Stimulated activated CD4-positive, alpha-beta T cell treated with anti-CD3 and anti-CD28 coated beads, Interleukin-15, amount 100 ng/mL, for 48 hours (primary cell): ENCODE results near the gene KCNMA1.
"Not testable (repeated sequence)": the region's sequence is repeated elsewhere in the genome, so short reads cannot be mapped to it uniquely, and the experiment has no call there.

Experiments
- DNase-seq, 2 donors: peaks; one replicate each; pipeline ENCODE4 v3.0.0-alpha.2; 2020; ENCODE audit warnings: low read depth in 2 of 2

The KCNMA1 gene

DNA sequence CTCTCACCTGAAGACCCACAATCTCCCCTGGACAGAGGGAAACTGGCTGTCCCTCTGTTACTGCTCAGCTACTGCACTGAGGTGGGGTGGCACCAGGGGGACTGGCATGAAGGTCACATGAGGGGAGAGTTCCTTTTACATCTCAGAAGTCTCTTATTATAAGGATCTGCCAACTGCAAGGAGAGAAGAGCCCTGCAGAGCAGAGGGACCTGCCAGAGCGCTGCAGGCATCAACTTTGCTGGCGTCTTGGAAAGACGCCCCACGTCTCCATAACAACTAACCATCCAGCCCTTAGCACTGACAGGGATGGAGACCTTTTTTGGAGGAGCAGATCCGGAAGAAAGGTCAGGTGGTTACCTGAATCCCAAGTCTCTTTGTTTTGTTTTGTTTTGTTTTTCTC is 218.6 kb downstream of the KCNMA1 start:
- DNase-seq: no peak

DNA sequence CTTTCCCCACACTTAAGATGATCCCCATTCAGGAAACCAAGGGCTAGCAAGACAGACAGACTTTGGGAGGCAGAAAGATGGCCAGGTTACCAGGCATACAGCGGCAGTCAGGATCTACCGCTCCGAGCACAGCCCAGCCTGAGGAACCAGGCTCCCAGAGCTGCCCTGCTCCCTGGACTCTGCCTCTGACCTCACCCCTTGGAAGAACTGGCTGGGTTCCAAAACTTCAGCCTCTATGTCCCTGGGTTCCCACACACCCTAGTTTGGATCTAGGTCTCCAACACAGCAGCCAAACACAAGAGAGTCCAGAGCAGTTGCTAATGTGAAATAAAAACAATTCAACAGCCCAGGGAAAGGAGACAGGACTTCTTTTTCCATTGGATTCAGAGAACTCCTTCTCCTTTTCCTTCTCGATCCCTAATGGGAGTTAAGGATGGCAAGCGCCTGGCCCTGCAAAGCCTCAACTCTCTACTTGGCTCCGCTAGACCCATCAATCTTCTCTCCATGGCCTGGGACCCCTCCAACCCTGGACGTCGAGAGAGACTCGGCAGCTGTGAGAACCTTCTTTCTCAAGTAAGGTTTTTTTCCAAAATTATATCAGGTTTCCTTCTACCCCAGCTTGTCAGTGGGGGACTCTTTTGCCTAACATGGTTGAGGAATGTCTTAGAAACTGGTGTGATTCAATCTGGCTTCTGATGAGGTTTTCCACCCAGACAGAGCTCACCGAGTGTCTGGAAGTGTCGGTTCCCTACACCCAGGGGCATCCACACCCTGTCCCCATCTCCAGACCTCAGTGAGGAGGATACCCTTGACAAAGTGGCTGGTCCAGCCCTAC is 219.6 kb downstream of the KCNMA1 start:
- no peak for DNase-seq

DNA sequence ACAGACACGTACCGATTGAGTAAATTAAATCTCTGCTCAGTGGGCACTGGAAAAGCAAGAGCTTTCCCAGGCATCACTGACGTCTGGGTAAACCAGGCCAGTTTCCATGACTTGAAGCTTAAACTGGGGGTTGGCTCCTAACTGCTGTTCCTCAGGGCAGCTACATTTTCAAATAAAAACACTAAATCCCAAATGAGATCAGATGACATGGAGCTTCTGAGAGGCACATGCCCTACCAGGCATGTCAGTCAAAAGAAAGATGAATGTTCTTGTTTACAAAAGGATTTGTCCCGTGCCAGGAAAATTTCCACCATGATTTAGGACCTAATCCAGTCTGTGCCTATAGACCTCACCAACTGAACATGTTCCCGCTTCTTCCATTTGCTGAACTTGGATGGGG is 220.2 kb downstream of the KCNMA1 start:
- no peak for DNase-seq

DNA sequence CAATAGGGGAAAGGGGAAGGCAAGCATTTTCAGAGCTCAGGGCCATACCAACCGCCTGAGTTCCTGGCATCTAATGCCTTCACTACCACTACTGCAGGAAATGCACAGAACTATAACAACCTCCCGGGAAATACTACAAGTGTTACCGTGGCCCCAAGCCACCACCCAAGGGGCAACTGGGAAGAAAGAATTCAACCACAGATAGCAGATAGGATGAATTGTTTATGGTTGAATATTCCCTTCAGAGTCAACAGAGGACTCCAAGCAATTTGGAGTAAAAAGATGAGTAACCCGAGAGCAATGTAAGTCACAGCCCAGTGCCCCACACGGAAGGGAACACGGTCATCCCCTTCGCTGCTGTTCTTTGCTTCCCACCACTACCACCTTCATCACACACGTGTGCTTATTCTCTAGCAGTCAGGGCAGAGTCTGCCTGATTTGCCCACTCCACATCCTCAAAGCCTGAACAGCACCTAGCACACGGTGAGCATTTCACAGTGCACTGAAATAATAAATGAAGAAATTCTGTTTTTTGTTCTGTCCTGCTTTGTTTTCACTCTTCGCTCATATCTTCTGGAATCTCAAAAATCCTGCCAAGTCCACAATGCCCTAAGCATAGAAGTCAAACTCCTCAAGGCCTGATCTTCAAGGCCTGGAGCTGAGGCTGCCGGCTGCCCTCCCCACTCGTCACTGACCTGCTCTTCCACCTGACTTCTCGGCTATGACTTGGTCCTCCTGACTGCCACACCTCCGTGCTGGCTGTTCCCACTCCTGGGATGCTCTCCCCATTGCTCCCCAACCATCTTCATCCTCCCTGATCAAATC is 221.1 kb downstream of the KCNMA1 start:
- no peak for DNase-seq

DNA sequence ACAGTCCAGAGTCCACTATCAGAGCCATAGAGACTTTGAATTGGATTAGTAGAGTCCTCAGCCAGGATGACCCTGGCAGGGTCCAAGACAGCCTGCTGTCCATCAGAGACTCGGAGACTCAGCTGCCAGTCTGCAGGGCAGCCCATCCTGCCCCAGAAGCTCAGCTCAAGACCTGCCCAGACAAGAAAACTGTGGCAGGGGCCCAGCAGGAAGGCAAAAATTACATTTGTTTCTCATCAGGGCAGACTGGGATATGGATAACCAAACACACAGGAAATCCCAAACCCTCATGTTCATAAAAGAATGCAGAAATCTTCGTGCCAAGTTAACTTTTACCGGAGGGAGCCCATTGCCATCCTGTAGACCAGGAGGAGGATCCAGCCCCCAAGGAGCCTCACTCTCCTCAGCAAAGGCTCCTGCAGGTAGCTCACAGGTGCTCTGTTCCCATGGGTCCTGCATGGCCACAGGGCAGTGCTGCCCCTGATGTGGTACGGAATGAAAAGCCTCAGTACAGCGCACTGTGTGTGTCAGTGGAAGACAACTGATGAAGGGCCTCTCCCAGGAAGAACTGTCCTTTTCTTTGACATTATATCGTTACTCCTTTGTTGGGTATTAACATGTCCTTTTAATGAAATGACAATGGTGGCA is 222.2 kb downstream of the KCNMA1 start:
- DNase-seq: no peak

DNA sequence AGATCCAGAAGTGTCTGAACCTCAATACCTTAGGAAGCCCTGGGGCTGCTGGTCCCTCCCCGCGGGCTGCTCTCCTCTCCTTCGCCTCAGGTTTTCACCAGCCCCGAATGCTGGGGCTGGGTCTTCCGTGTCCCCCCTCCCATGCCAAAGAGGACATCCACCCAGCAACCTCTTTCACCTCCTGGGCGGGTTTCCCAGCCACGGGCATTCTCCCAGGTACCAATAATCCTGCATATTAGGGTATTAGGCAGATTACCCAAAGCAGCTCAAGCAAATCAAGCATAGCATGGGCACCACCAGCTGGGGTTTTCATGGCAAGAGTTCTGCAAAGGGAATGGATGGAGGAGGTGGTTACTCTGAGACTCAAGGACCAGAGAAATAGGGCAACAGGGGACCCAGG is 224.4 kb downstream of the KCNMA1 start:
- DNase-seq: no peak

DNA sequence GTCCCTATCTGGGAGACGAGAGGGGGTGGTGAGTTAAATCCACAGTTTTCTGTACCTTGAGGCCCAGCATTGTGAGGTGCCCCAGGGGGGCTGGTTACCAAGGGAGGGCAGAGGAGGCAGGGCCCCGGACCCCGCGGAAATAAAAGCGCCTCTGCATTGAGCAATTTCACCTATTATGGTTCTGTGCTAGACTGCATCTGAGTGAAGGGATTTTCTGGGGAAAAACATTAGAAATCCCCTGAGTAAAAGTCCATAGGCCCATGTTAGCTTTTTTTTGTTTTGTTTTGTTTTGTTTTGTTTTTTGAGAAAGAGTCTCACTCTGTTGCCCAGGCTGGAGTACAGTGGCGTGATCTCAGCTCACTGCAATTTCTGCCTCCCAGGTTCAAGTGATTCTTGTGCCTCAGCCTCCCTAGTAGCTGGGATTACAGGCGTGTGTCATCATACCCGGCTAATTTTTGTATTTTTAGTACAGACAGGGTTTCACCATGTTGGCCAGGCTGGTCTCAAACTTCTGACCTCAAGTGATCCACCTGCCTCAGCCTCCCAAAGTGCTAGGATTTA is 225.0 kb downstream of the KCNMA1 start:
- not testable (repeated sequence) for DNase-seq

DNA sequence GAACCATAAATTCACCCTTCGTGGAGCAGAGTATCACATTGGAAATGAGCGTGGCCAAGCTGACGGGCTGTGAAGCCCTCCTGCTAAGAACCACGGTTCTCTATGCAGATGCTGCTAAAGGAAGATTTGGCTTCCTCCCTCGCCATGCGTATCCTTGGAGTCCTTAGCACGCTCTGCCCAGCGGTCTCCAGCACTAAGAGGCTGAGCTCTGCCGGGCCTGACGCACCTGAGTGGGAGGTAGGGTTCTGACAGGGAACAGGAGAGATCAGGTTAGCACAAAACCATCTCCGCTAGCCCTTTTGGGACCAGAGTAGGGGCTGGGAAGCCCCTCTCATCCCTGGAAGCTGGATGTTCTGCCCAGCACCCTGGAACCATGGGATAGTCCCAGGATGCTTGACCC is 225.8 kb downstream of the KCNMA1 start:
- DNase-seq: no peak

DNA sequence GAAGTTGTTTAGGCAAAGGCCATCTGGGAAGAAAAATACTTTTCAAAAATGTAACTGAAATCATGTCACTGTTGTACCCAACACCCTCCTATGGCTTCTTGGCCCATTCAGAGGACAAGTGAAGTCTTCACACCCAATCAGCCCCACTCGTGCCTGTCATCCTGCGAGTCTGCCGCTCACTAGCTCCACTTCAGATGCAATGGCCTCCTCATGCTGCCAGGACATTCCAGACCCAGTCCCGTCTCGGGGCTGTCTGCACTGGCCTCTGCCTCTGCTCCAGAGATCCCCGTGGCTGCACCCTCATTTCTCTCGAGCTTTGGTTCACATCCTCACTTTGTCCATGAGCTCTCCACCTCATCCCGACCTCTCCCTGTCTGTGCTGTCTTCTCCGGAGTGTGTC is 227.1 kb downstream of the KCNMA1 start:
- DNase-seq: no peak

DNA sequence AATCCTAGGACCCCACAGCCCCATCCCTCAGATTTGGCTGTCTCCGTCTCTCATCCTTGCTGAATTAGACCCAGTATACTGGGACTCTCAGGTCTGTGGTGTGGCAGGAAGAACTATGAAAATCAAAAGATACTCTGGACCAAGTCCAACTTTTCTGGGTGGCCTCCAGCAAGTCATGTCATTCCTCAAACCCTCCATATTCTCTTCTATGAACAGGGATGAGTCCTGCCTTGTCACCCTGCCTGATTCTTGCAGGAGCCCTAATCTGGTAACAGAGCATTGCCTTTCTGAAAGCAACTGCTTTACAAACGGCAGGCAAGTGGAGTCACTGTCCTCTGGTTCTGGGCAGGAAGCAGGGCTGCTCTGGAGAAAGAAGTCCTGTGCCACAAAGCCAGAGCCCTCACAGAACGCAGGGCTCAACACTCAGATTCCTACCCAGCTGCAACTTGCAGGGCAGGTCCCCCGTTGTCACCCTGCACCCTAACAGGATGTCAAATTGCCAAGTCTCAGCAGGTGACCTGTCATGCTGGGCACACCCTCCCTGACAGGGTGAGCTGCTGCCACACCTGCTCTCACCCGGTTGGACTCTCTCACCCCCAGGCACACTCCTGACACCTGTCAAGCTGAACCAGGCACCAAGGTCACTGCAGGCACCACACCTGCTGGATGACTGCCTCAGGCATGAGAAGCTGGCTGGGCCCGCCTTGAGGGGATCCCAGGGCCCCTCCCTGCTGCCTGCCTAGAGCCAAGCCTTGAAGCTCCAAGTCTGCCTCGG is 227.7 kb downstream of the KCNMA1 start:
- no peak for DNase-seq

DNA sequence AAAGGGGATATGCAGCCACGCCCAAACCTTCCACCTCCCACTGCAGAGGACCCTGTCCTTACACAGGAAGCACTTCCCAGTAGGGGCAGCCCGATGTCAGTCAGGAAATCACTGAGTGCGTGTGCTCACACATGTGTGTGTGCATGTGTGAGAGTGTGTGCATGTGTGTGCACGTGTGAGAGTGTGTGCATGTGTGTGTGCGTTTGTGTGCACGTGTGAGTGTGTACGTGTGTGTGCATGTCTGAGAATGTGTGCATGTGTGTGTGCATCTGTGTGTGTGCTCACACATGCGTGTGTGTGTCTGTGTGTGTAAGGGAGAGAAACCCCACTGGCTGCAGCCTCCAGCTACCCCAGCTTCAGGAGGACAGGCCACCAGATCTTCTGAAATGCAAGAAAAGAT is 229.3 kb downstream of the KCNMA1 start:
- no peak for DNase-seq

DNA sequence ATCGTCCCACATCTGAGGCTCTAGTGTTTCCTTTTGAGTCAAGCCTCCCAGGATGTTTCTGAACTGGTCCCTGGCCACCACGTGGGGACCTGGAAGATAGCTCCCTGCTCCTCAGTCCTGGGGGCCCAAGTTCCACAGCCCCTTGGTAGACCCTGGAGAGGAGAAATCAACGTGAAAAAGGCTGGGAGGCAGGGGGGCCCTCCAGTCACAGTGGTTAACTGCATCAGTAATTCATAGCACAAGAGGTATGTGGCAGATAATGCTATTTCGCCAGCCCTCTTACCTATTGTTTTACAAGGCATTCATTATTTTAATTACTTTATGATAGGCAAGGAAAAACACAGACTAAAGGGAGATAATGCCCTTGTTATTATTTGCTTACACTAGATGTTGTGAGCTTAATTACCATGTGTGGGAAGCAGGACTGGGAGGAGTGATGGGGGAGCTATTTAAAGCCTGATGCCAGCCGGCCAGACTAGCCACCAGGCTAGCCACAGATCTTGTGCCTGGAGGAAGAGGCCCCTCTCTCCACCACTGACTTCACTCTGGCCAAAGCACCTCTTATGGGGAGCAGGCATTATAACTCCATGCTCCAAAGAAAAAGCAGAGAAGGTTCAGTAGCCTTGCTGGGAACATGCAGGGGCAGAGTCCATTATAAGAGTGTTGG is 230.7 kb downstream of the KCNMA1 start:
- DNase-seq: no peak

DNA sequence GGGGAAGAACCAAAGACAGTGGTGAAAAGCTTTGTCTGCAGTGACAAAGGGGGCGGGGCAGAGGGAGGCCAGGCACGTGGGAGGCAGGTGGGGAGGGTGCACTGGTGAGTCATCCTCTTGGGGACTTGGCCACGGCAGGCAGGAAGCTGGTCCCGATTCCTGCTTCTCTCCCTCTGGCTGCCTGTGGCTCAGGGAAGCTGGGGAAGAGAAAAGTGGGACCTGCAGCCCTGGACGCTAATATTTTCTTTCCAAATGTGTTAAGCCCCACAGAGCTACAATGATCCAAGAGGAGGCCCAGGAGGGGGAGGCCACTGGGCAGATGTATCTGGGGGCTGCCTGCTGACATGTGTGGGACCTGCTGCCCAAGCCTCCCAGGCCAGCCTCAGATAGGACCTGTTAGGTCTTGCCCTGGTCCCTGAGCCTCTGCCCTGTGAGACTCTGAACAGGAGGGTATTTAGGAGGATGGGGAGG is 231.8 kb downstream of the KCNMA1 start:
- DNase-seq: no peak

DNA sequence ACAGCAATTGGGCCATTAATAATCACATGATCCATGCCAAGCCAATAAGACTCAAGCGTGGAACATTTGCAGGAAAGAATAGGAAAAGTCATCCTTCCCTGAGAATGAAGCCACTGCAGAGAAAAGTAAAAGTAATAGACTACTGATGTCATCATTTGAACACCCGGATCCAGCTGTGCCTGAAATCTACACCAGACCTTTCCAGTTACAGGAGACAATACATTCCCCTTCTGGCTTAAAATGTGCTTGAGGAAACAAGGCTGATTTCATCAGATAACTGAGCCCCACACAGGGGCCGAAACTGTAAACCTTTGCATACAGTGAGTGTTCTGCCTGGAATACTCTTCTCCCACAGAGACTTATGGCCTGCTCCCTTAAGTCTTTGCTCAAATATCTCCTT is 232.8 kb downstream of the KCNMA1 start:
- no peak for DNase-seq

DNA sequence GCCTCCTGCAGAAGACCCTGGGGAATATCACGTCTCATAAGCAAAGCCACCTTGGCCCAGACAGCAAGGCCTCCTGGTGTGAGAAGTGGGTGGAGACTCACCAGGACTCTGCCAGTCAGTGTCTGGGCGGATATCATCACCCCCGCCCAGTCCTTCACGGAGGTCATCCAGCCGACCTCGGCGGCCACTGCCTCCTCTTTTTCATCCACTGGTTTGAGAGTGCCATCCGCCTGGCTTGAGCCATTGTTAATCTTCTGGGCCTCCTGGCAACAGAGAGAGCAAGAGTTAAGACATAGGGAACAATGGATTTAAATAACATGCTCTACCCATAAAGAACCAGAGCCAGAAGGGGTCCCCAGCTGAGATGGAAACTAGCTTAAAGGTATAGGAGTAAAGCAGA is 233.8 kb downstream of the KCNMA1 start:
- no peak for DNase-seq

DNA sequence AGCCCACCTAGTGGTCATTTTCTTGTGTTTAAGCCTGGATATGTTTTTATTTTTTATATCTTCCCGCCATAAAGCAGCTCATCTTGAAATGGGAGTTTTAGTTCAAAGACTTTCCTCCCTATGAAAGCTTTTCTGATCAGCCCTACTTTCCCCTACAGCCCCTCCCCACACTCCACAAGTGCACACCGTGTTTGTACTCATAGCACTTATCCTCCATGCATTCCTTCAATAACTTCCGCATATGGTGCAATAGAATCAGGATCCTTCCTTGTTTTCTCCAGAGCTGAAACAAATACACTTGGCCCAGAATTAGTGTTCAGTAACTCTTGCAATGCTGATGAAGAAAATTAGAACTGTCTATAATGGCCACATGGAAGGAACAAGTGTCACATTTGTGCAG is 235.9 kb downstream of the KCNMA1 start:
- DNase-seq: no peak

DNA sequence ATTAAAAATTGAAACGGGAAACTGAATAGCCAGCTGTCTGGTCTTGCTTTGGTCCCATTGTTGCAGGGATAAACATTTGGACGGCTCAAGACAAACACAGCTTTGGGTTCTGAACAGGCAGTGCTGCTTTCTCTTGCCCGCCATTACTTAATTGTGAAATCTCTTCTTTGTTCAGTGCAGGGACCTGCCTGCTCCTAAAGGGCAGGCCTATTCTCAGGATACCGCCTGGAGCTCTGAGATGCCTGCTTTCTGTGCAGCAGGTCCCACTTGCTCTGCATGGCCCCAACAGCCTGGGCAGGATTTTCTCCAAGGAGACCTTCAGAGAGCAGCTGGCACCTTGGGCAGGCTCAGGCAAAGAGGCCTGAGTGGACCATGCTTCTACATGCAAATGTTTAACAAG is 237.6 kb downstream of the KCNMA1 start:
- DNase-seq: no peak

DNA sequence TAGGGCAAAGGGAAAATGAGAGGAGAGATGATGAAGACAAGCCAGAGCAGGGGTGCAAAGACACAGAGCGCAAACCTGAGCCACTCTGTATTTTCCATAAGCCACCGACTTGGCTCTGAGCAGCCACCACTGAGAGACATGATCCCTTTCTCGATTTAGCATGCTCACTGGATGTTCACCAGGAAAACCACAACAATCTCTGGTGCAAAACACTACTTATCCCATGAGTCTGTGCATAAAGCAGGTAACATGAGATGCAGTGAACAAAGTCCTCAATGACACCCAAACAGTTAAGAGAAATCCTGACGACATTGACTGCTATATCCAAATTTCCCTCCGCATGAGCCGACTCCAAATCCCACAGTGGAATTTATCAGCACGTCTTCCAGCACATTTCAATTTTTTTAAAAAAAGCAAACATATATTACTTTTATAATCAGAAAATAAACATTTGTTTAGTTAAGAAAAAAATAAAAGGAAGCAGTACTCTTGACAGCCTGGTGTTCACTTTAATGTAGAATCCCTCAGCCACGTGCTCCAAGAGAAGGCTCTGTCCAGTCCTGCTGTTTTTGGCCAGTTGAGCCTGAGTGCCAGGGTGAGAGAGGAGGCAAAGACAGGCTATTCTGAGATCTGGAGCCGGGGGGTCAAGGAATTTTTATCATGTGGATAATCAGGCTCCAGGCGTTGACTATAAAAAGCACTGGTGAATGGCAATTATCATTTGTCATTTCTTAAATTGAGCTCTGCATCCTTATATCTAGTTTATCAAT is 238.4 kb downstream of the KCNMA1 start:
- DNase-seq: no peak

DNA sequence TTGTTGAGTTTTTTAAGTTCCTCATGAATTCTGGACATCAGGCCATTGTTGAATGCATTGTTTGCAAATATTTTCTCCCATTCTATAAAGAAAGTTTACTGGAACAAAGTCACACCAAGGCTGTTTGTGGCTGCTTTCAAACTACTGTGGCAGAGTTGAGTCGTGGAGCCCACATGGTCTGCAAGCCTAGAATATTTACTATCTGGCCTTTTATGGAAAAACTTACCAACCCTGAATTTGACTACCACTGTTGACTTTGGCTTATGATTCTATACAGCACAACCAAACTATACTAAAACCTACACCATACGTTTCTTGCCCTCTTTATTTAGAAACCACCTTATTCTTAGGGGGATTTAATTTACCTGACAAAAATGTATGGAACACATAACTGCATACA is 239.1 kb downstream of the KCNMA1 start:
- DNase-seq: no peak

DNA sequence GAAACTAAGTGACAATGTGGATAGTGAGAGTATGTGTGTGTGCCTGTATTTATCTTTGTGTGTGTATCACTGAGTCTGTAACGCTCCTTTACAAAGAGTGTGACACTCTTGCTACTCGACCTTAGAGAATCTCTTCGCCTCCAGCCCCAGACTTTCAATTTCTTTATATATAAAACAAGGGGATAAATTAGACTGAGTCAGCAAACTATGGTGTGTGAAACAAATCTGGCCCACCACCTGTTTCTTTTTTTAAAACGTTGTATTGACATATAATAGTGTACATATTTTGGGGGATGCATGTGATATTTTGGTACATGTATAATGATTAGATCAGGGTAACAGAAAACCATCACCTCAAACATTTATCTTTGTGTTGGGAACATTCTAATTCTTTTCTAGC is 240.5 kb downstream of the KCNMA1 start:
- no peak for DNase-seq
